Measurements from ENCODE around the gene GPX2.
A peak's percentile ranks its signal among the peaks of the same experiment; 100 is the strongest.
"Not testable (repeated sequence)": the region's sequence is repeated elsewhere in the genome, so short reads cannot be mapped to it uniquely, and the experiment has no call there.

The GPX2 gene

DNA sequence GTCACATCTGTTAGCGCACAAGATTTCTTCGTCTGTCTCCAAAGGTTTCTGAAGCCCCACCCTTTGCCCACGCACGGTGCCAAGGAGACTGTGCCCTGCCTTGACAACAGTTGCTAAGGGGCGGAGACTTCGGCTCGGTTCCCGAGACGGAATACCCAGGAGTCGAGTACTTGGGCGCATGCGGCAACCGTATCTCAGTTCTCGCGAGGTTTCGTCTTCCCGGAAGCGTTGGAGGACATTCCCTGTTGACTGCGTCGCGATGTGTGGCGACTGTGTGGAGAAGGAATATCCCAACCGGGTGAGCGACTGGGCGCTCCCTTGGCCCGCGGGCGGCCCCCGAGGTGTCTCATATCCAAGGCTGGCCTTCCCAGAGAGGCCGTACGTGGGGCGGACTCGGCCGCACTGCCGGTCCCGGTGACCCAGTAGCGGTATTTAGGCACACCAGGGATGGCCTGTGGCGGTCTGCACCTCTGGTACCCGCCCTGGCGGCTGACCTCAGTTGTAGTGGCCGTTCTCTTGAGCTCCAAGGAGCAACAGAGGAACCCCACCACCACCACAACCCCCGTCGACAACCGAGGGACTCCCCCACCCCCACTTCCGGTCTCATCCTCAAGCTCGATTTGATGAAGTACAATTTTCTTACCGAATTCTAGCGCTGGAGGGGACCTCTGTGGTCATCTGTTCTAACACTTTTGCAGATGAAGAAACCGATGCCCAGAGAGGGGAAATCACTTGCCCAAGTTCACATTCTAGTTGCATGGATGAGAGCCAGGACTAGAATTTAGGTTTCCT lies 28.1 kb downstream of the GPX2 start, which contains the start of gene CHURC1:
Gene CHURC1, plus strand, starts transcription at position 219 of the 792 bp plus-strand sequence. Its CDS starts 41 bp downstream, at position 260.
- peak; percentile 94 to 97 for DNase-seq (ENCODE audit: low read depth in 2 of 2)

DNA sequence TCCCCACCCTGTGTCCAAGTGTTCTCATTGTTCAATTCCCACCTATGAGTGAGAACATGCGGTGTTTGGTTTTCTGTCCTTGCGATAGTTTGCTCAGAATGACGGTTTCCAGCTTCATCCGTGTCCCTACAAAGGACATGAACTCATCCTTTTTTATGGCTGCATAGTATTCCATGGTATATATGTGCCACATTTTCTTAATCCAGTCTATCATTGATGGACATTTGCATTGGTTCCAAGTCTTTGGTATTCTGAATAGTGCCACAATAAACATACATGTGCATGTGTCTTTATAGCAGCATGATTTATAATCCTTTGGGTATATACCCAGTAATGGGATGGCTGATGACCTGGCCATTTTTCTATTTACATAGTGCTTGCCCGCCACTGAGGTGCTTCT lies 29.1 kb downstream of the GPX2 start:
- not testable (repeated sequence) for DNase-seq (ENCODE audit: low read depth in 2 of 2)

DNA sequence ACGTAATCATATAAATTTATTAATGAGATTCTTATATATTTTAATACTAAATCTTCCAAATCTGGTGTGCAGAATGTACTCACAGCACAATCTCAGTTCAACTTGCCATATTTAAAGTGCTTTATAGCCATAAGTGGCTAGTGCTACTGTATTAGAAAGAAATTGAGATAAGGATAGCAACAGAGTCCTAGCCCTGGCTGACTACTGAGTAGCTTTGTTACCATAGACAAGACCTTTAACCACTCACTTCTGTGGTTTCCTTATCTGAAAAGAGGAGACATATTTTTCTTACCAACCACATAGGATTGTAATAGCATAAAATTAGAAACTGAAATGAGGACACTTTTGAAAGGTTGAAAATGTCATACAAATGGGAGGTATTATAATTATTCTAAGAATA lies 30.3 kb downstream of the GPX2 start:
- DNase-seq (ENCODE audit: low read depth in 2 of 2) = no peak

DNA sequence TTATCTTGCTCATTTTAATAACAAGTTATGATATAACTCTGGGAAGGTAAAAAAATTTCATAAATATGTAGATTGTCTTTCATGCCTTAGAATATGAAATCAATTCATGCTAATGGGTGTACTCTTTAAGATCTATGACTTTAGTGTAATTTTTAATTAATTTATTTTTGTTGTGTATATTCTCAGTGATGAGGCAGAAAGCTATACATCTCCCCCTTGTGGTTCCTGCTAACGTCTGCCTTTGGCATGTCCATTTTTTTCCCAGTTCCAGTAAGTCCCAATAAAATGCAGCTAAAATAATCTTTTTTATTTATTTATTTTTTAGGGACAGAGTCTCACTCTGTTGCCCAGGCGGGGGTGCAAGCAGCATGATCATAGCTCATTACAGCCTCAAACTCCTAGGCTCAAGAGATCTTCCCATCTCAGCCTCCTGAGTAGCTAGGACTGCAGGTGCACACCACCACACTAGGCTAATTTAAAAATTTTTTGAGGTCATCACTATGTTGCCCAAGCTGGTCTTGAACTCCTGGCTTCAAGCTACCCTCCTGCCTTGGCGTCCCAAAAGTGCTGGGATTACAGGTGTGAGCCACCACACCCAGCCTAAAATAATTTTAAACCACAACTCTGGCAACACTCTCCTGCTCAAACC lies 31.6 kb downstream of the GPX2 start:
- DNase-seq (ENCODE audit: low read depth in 2 of 2) = no peak

DNA sequence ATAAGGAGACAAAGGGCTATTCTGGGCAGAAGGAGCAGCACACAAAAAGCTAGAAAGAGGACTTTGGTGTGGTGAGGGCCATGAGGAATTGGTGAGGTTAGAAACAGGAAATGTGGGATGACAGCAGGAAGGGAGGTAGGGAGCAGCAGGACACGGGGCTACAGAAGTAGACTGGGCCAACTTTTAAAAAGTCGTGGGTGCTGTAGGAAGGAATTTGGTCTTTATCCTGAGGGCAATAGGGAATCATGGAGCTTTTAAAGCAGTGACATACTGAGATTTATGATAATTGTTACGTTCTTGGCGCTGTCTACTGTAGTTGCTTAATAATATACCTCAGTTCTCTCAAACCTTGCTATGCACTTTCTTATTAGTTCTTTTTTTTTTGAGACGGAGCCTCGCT lies 36.5 kb downstream of the GPX2 start:
- DNase-seq (ENCODE audit: low read depth in 2 of 2) = no peak

DNA sequence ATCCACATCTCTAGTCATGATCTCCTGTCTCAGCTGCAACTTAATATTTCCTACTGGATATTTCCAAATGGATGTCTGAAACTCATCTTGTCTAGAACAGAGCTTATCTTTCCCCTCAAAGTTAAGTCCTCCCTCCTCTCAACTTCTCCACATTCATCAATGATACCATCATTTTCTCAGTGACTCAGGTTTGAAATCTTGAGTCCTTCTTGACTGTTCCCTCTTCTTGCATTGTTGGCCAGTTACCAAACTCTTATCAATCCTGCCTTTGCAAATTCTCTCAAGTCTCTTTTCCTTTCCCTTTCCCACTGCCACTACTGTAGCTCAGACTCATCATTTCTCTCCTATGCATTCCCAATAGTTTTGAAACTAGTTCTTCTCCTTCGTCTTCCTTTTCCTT lies 42.6 kb downstream of the GPX2 start:
- no peak for DNase-seq (ENCODE audit: low read depth in 2 of 2)

DNA sequence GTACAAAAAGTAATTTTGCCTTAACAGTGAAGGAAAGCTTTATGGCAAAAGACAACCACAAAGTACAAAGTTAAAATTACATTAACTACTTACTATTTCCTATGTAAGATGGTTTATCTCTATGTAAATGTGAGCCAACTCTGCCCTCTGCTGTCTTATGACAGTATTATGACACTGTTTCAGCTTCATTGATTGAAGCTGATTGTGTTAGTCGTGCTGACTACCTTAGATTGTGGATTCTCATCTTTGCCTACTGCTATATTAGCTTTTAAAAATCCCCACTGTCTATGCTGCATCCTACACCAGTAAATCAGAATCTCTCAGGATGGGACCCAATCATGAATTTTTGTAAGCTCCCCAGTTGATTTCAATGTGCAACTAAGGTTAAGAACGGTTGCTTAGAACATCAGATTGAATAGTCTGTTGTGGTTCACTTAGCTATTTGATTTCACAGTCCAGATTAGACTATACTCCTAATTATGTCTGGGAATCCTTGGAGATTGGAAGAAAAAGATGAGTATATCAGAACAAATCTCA lies 50.6 kb downstream of the GPX2 start:
- no peak for DNase-seq (ENCODE audit: low read depth in 2 of 2)

DNA sequence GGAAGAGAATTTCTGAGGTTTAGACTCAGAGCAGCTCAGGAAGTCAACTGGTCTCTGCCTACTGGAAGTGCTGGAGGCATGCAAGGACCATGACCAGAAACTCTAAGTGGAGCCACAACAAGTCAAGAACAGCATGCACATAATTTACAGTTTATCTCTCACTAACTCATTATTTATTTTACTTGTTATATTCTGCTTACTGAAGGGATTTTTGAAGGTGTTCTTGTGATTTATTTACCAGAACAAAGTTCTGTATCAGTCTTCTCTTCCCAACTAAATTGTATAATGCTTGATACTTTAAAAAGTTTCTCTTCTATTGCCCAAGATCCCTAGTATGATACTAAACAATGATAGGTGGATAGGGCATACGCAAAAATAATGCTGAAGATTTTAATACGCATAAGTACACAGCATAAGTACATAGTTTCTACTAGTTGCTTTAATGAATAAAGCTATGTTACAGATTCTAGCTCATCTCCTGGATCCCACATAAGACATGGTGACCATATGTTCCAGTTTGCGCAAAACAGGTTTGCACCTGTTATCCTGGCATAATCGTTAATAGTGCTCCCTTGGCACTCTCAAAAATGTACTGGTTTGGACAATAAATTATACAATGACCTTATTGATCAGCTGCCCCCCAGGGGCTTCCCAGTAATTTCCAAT lies 51.2 kb downstream of the GPX2 start:
- no peak for DNase-seq (ENCODE audit: low read depth in 2 of 2)

DNA sequence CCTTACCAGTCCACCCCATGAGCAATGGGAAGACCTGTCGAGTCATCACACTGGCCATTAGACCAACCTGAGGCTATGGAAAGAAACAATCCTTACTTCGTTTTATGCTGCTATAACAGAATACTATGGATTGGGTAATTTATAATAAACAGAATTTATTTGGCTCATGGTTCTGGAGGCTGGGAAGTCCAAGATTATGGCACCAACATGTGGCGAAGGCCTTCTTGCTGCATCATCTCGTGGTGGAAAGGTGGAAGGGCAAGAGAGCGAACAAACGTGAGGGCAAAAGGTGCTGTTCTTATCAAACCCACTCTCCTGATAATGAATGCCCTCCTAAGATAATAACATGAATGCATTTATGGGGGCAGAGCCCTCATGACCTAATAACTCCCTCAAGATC lies 53.2 kb downstream of the GPX2 start:
- no peak for DNase-seq (ENCODE audit: low read depth in 2 of 2)
